B cell (primary cell): Measurements from ENCODE around the gene TRIM61. TPM values are rescaled to one million over a fixed set of nuclear protein-coding genes. Genes with fewer than 3 reads are reported as not detected.
"Not testable (repeated sequence)": the region's sequence is repeated elsewhere in the genome, so short reads cannot be mapped to it uniquely, and the experiment has no call there.

Experiments
- ATAC-seq: fragments of 200-7000 bp; cut with Tn5 transposase; one replicate; pipeline ENCODE4 v1.10.0; 2021; ENCODE audit warnings: low read depth, mild to moderate bottlenecking, moderate number of reproducible peaks, moderate library complexity
- CTCF ChIA-PET: fragments of 350-600 bp; sonication (Branson Sonifier 250); formaldehyde crosslinking; loops from one replicate; lab custom pipeline; 2021; ENCODE audit warnings: antibody characterized with exemption, inconsistent platforms; lab: Charles Lee
- POLR2A ChIA-PET: fragments of 350-600 bp; sonication (Branson Sonifier 250); formaldehyde crosslinking; loops from one replicate; lab custom pipeline; 2021; ENCODE audit warnings: antibody characterized with exemption; lab: Charles Lee
- DNase-seq: peaks from one replicate; pipeline ENCODE4 v3.0.0; 2013
- H2AFZ ChIP-seq: 2 replicates; pipeline ENCODE4 v1.6.1; 2012; ENCODE audit warnings: mild to moderate bottlenecking, low read depth, low read length; ENCODE audit not compliant: insufficient read depth, poor library complexity, severe bottlenecking
- H3K27ac ChIP-seq, 2 donors: 1 replicate in 1 of 2; 2 replicates in 1 of 2; pipeline ENCODE4 v1.5.1; 2012 to 2013; ENCODE audit warnings: low read length in 2 of 2, mild to moderate bottlenecking in 2 of 2, moderate library complexity in 1 of 2
- H3K27me3 ChIP-seq, 4 experiments: fragments of 200-600 bp in 1 of 4; sonication (generic) in 1 of 4; replicated peaks in 1 of 4; 1 replicate in 2 of 4; 2 replicates in 2 of 4; pipeline versions ENCODE4 v1.6.1 to v1.7.0; 2013 to 2016; ENCODE audit warnings: low read length in 3 of 4, mild to moderate bottlenecking in 2 of 4, mixed read lengths in 1 of 4, moderate library complexity in 1 of 4; ENCODE audit not compliant: insufficient read depth in 4 of 4, control insufficient read depth in 3 of 4; ENCODE audit errors: control extremely low read depth in 1 of 4
- H3K36me3 ChIP-seq, 2 experiments: replicated peaks in 1 of 2; 1 replicate in 1 of 2; 2 replicates in 1 of 2; pipeline versions ENCODE4 v1.6.1 to v1.7.1; 2013; ENCODE audit warnings: low read length in 1 of 2; ENCODE audit not compliant: insufficient read depth in 2 of 2, control insufficient read depth in 1 of 2; ENCODE audit errors: control extremely low read depth in 1 of 2, extremely low read depth in 1 of 2
- H3K4me1 ChIP-seq, 2 donors: fragments of 200-600 bp in 1 of 2; sonication (generic) in 1 of 2; 1 replicate in 1 of 2; 2 replicates in 1 of 2; pipeline versions ENCODE4 v1.5.1 to v1.6.1; 2013 to 2017; ENCODE audit warnings: low read length in 2 of 2; ENCODE audit not compliant: control insufficient read depth in 2 of 2, insufficient read depth in 2 of 2
- H3K4me2 ChIP-seq: replicated peaks from 2 replicates; pipeline ENCODE3; 2012; ENCODE audit warnings: mild to moderate bottlenecking, low read depth, low read length; ENCODE audit not compliant: poor library complexity, severe bottlenecking
- H3K4me3 ChIP-seq, 5 experiments: fragments of 200-600 bp in 1 of 5; sonication (generic) in 1 of 5; 1 replicate in 3 of 5; 2 replicates in 2 of 5; pipeline versions ENCODE4 v1.5.1 to v1.7.0; 2011 to 2016; ENCODE audit warnings: low read length in 4 of 5, mild to moderate bottlenecking in 4 of 5, low read depth in 2 of 5, control low read depth in 1 of 5, moderate library complexity in 1 of 5; ENCODE audit not compliant: insufficient read depth in 1 of 5; ENCODE audit errors: control extremely low read depth in 1 of 5, extremely low read depth in 1 of 5
- H3K79me2 ChIP-seq: fragments of 200-600 bp; sonication (generic); one replicate; pipeline ENCODE4 v1.6.0; 2016; ENCODE audit warnings: low read length; ENCODE audit not compliant: control insufficient read depth, insufficient read depth
- H3K9ac ChIP-seq: fragments of 200-600 bp; sonication (generic); 2 replicates; pipeline ENCODE4 v1.6.1; 2017; ENCODE audit warnings: mild to moderate bottlenecking, low read length, moderate library complexity
- H3K9me3 ChIP-seq, 3 donors: one replicate each; pipeline versions ENCODE4 v1.6.1 to v1.7.1; 2013; ENCODE audit warnings: low read length in 2 of 3; ENCODE audit not compliant: control insufficient read depth in 2 of 3, insufficient read depth in 1 of 3; ENCODE audit errors: control extremely low read depth in 1 of 3
- H4K20me1 ChIP-seq: 2 replicates; pipeline ENCODE4 v1.6.0; 2012; ENCODE audit warnings: mild to moderate bottlenecking, low read length; ENCODE audit not compliant: insufficient read depth, control insufficient read depth, poor library complexity, severe bottlenecking
- H3K27ac Mint-ChIP-seq: one replicate; pipeline ENCODE4 v1.8.0; 2021; ENCODE audit warnings: mixed read lengths
- H3K27me3 Mint-ChIP-seq: one replicate; pipeline ENCODE4 v1.8.0; 2021; ENCODE audit warnings: mixed read lengths
- H3K4me1 Mint-ChIP-seq: one replicate; pipeline ENCODE4 v1.8.0; 2021; ENCODE audit warnings: mixed read lengths
- H3K4me3 Mint-ChIP-seq: one replicate; pipeline ENCODE4 v1.8.0; 2021; ENCODE audit warnings: mixed read lengths
- H3K9me3 Mint-ChIP-seq: one replicate; pipeline ENCODE4 v1.8.0; 2022; ENCODE audit warnings: mixed read lengths; ENCODE audit not compliant: insufficient read depth
- EZH2 ChIP-seq: IDR thresholded peaks from 2 replicates; pipeline ENCODE4 v1.6.1; 2012; ENCODE audit warnings: borderline replicate concordance, low read depth, mild to moderate bottlenecking, moderate library complexity, low read length; ENCODE audit not compliant: insufficient read depth, poor library complexity, severe bottlenecking
- WGBS: methylation state at CpG from one replicate; pipeline ENCODE4 v1.1.5; 2013; ENCODE audit warnings: missing lambda C conversion rate; ENCODE audit not compliant: insufficient coverage; 5-methylcytosine and 5-hydroxymethylcytosine counted together
- intact Hi-C: fragments of 100-400 bp; cut with micrococcal nuclease; formaldehyde crosslinking; loops from one replicate; pipeline ENCODE4 v1.10.0; 2022
- polyA plus RNA-seq: library from polyadenylated mRNA; depleted of rRNA; stranded (reverse); fragments of >200 nt; gene quantifications from 2 replicates; pipeline ENCODE4 v1.2.3, GENCODE V29; 2012
- total RNA-seq, 2 donors: library from RNA; stranded (reverse); fragments of 120-200 nt in 1 of 2; gene quantifications; 1 replicate in 1 of 2; 2 replicates in 1 of 2; pipeline versions ENCODE4 v1.2.3 to v1.2.4, GENCODE V29; 2013 to 2022
- TF ChIP-seq, protein P1 (sequence below): fragments of 200-600 bp; IDR thresholded peaks from one replicate; pipeline ENCODE4 v1.8.0; 2022; ENCODE audit warnings: antibody characterized with exemption, mild to moderate bottlenecking

The TRIM61 gene
- total and polyA plus RNA-seq, 2 donors (not counting 1 experiment from before 2014, with no cell fraction given), result 0.16 to 2.2 TPM

DNA sequence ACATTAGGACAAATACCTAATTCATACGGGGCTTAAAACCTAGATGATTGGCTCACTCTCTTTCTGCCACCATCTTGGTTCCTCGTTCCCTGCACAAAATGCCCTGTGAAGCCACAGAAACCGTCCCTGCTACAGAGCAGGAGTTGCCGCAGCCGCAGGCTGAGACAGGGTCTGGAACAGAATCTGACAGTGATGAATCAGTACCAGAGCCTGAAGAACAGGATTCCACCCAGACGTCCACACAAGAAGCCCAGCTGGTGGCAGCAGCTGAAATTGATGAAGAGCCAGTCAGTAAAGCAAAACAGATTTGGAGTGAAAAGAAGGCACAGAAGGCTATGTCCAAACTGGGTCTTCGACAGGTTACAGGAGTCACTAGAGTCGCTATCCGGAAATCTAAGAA, 34.3 kb downstream of the TRIM61 start:
- no peaks in the 10 kb centered on the region for H3K4me1 ChIP-seq
- no peak overlapping the region for H3K4me2 ChIP-seq
- no peak overlapping the region for H3K4me3 ChIP-seq
- H3K9ac ChIP-seq, result no peak overlapping the region
- H3K27ac ChIP-seq, result no peak overlapping the region
- Mint-ChIP-seq H3K9me3 (no peaks in the 10 kb centered on the region), H3K4me1 (no peaks in the 10 kb centered on the region), H3K27me3 (peaks cover 40% of the 10 kb centered on the region), H3K27ac (no peak overlapping the region), H3K4me3 (no peak overlapping the region)
- CTCF ChIA-PET, result no interaction called here
- H3K27me3 ChIP-seq, result peaks cover 0 to 9% (median 1%) of the 10 kb centered on the region in 4 experiments
- no peak for TF ChIP-seq EZH2
- TF ChIP-seq, protein P1, sequence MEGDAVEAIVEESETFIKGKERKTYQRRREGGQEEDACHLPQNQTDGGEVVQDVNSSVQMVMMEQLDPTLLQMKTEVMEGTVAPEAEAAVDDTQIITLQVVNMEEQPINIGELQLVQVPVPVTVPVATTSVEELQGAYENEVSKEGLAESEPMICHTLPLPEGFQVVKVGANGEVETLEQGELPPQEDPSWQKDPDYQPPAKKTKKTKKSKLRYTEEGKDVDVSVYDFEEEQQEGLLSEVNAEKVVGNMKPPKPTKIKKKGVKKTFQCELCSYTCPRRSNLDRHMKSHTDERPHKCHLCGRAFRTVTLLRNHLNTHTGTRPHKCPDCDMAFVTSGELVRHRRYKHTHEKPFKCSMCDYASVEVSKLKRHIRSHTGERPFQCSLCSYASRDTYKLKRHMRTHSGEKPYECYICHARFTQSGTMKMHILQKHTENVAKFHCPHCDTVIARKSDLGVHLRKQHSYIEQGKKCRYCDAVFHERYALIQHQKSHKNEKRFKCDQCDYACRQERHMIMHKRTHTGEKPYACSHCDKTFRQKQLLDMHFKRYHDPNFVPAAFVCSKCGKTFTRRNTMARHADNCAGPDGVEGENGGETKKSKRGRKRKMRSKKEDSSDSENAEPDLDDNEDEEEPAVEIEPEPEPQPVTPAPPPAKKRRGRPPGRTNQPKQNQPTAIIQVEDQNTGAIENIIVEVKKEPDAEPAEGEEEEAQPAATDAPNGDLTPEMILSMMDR, result no peak
- H3K36me3 ChIP-seq, result no peaks in the 10 kb centered on the region
- WGBS, result 94% methylated on average over 8 of the region's 9 CpGs
- intact Hi-C loops, result no loop called here
- POLR2A ChIA-PET, result no interaction called here
- DNase-seq (no peak), ATAC-seq (no peak)
- H2AFZ ChIP-seq, result no peak overlapping the region
- H3K9me3 ChIP-seq, result peaks cover 0 to 8% (median 0%) of the 10 kb centered on the region in 3 donors
- H4K20me1 ChIP-seq, result no peaks in the 10 kb centered on the region
- no peaks in the 10 kb centered on the region for H3K79me2 ChIP-seq

DNA sequence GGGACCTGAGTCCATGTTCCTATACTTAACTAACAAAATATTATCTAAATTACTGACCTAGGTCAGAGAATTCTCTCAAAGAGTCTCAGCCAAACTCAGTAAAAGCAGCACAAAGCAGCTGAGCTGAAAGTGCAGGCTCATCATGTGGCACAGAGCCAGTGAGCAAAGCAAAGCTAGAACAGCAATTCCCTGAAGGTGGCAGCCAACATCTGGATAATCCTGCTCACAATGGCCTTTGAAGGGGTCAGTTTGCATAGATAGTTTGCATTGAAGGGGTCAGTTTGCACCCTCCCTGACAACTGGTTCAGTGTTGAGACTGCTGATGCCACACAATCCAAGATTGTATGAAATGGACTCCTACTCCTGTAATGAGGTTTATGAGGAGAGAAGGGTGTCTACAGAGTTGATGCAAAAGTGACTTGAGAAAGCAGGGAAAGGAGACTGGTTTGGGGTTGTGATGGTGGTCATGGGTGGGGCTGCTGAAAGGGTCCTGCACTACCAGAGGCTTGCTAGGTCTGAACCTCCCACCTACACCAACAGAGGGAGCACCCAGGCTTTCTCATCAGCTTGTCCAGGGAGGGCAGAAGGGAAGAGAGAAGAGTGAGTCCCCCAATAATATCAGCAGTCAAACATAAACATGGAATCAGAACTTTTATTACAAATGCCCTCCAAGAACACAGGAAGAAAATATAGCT, 39.7 kb downstream of the TRIM61 start:
- no peaks in the 10 kb centered on the region for H3K4me1 Mint-ChIP-seq
- no peak for TF ChIP-seq EZH2
- TF ChIP-seq, protein P1, result no peak
- no peak overlapping the region for H2AFZ ChIP-seq
- H3K4me2 ChIP-seq, result no peak overlapping the region
- peaks cover 0 to 3% (median 1%) of the 10 kb centered on the region in 4 experiments for H3K27me3 ChIP-seq
- peaks cover 35% of the 10 kb centered on the region for H3K27me3 Mint-ChIP-seq
- H3K4me3 Mint-ChIP-seq, result no peak overlapping the region
- ChIA-PET CTCF (no interaction called here), POLR2A (no interaction called here)
- no peaks in the 10 kb centered on the region for H3K79me2 ChIP-seq
- no peak overlapping the region for H3K4me3 ChIP-seq
- peaks cover 0 to 3% (median 0%) of the 10 kb centered on the region in 3 donors for H3K9me3 ChIP-seq
- H3K27ac Mint-ChIP-seq, result no peak overlapping the region
- H3K9ac ChIP-seq, result no peak overlapping the region
- no peaks in the 10 kb centered on the region for H3K36me3 ChIP-seq
- no peaks in the 10 kb centered on the region for H4K20me1 ChIP-seq
- no peak for ATAC-seq
- intact Hi-C loops, result no loop called here
- no peaks in the 10 kb centered on the region for H3K9me3 Mint-ChIP-seq
- no peaks in the 10 kb centered on the region for H3K4me1 ChIP-seq
- no peak overlapping the region for H3K27ac ChIP-seq
- no peak for DNase-seq

DNA sequence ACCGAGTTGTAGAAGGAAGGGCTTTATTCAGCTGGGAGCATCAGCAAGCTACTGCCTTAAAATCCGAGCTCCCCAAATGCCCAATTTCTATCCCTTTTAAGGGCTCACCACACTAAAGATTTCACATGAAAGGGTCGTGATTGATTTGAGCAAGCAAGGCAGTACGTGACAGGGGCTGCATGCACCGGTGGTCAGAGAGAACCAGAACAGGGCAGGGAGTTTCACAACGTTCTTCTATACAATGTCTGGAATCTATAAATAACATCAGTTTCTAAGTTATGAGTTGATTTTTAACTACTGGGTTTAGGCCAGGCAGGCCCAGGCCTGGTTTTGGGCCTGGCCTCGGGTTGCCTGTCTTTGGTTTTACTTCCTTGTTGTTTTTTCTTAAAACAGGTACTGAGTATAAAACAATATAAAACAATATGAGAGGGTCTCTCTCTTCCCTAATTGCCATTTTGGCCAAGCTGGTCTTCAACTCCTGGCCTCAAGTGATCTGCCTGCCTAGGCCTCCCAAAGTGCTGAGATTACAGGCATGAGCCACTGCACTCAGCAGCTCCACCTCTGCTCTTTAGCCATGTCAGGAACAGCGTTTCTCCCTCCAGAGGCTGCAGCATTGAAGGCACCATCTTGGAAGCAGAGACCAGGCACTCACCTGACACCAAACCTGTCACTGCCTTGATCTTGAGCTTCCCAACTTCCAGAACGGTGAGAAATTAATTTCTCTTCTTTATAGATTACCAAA, 41.4 kb downstream of the TRIM61 start:
- peaks cover 33% of the 10 kb centered on the region for H3K27me3 Mint-ChIP-seq
- POLR2A ChIA-PET, H3K9ac ChIP-seq: not testable (repeated sequence)

More for the DNA sequence above, 41.4 kb downstream of the TRIM61 start:
- 68% methylated on average over 2 of the region's 9 CpGs for WGBS
- H3K27me3 ChIP-seq, CTCF ChIA-PET, intact Hi-C loops, H3K79me2 ChIP-seq, H4K20me1 ChIP-seq, H3K9me3 Mint-ChIP-seq, H3K4me1 Mint-ChIP-seq, DNase-seq, ATAC-seq, H3K4me1 ChIP-seq, H2AFZ ChIP-seq, H3K4me3 Mint-ChIP-seq, H3K4me3 ChIP-seq, H3K36me3 ChIP-seq, H3K27ac ChIP-seq, H3K27ac Mint-ChIP-seq, H3K9me3 ChIP-seq, H3K4me2 ChIP-seq: not testable (repeated sequence)
